GM23248 (cell line): ENCODE measurements around the gene ZSWIM6.

Experiments used
- EZH2 ChIP-seq: fragments of 200-600 bp; sonication (generic); IDR thresholded peaks from 2 replicates; pipeline ENCODE4 v1.6.1; 2018; ENCODE audit warnings: antibody characterized with exemption, mild to moderate bottlenecking; ENCODE audit not compliant: insufficient read depth, poor library complexity, severe bottlenecking
- EZH2phosphoT487 ChIP-seq: fragments of 200-600 bp; sonication (generic); IDR thresholded peaks from 2 replicates; pipeline ENCODE4 v1.6.1; 2018; ENCODE audit warnings: antibody characterized with exemption, moderate library complexity, mild to moderate bottlenecking, low read depth; ENCODE audit not compliant: insufficient read depth

DNA sequence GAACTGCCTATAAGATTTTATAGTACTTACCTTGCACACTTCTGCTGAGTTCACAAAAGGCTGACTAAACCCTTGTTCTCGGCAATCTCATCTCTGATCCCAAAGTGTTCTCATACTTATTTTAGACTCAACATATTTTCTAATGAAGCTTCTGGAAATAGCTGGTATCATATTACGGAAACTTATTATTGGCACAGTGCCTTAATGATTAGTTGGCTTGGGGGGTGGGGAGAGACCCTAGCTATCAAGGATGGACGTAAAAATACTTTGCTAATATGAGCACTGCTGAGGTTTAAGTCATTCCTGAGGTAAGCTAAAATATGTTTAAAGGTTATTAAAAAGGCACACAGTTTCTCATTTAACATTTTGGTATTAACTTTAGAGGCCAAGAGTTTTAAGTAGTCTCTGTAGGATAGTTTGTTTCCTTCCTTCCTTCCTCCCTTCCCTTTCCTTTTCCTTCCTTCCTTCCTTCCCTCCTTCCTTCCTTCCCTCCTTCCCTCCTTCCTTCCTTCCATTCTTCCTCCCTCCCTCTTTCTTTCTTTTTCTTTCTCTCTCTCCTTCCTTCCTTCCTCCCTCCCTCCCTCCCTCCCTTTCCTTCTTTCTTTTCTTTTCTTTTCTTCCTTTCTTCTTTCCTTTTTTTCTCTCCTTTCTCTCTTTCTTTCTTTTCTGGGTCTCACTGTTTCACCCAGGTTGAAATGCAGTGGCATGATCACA lies 31.5 kb downstream of the ZSWIM6 start:
- TF ChIP-seq EZH2phosphoT487 = no peak
- TF ChIP-seq EZH2 = no peak
